ENCODE results near the gene ZCCHC24. TPM values are rescaled to one million over a fixed set of nuclear protein-coding genes. Genes with fewer than 3 reads are reported as not detected.

Gene ZCCHC24
- total RNA-seq, 1 experiment from 2014 or later, result 3.8 TPM

- no peaks in the 10 kb centered on the region; a peak in 2 of 7 replicates for H3K36me3 Mint-ChIP-seq (ENCODE audit: insufficient read depth in 1 of 3, low read depth in 3 of 3)
- Histone ChIP-seq H2BK120ac (ENCODE audit: low read depth, low read length, poor library complexity, severe bottlenecking) (no peak overlapping the region), H3K56ac (ENCODE audit: insufficient read length, low read depth, low read length) (no peak overlapping the region), H2AK5ac (ENCODE audit: insufficient read length, low read length) (no peak overlapping the region), H3K9me3 (ENCODE audit: control insufficient read depth, low read depth, low read length) (no peaks in the 10 kb centered on the region), H3T11ph (ENCODE audit: low read length) (no peak overlapping the region), H3K9ac (ENCODE audit: extremely low read depth, insufficient read length, low read length) (no peak overlapping the region), H3K79me2 (ENCODE audit: insufficient read depth, low read length) (no peaks in the 10 kb centered on the region), H4K91ac (ENCODE audit: insufficient read length, low read depth, low read length) (no peak overlapping the region), H2BK15ac (ENCODE audit: low read depth, low read length) (no peak overlapping the region), H3K23me2 (ENCODE audit: insufficient read length, low read depth, low read length, poor library complexity, severe bottlenecking) (peaks cover 22% of the 10 kb centered on the region), H3K4ac (ENCODE audit: low read depth, low read length) (no peak overlapping the region), H3K4me2 (ENCODE audit: insufficient read depth, insufficient read length, low read length) (no peak overlapping the region), H4K8ac (replicated peaks; ENCODE audit: insufficient read length, low read depth, low read length) (no peak overlapping the region), H4K5ac (ENCODE audit: insufficient read length, low read depth, low read length) (no peak overlapping the region), H2AFZ (ENCODE audit: low read length) (no peak overlapping the region), H3K27me3 (ENCODE audit: insufficient read depth, low read length) (peaks cover 6% of the 10 kb centered on the region; the same call in 1 of the 2 replicates), H2BK12ac (ENCODE audit: insufficient read length, low read depth, low read length) (no peak overlapping the region), H3K23ac (ENCODE audit: insufficient read length, low read depth, low read length) (no peak overlapping the region), H2BK20ac (ENCODE audit: low read depth, low read length, poor library complexity, severe bottlenecking) (no peak overlapping the region), H3K4me1 (ENCODE audit: insufficient read depth, low read length) (no peaks in the 10 kb centered on the region), H3K18ac (ENCODE audit: insufficient read length, low read depth, low read length) (no peak overlapping the region), H3K79me1 (ENCODE audit: insufficient read depth, low read depth, low read length, poor library complexity, severe bottlenecking) (no peaks in the 10 kb centered on the region), H3K14ac (ENCODE audit: insufficient read depth, low read length) (no peak overlapping the region; the same call in 1 of the 2 replicates), H2BK5ac (ENCODE audit: insufficient read length, low read length) (no peak overlapping the region), H3K27ac (ENCODE audit: insufficient read length, low read depth, low read length) (no peak overlapping the region), H4K20me1 (ENCODE audit: control insufficient read depth, insufficient read depth, insufficient read length) (no peaks in the 10 kb centered on the region)
- WGBS (ENCODE audit: extremely low coverage, insufficient read length, low lambda C conversion rate), result no CpG with 5 or more reads among the region's 14 CpGs
- no peak for DNase-seq
- H3K27me3 Mint-ChIP-seq (ENCODE audit: low read depth), result peaks cover 45% of the 10 kb centered on the region
- H3K9me3 Mint-ChIP-seq, result peaks cover 0 to 2% of the 10 kb centered on the region in 2 experiments; a peak in 1 of 5 replicates
- peaks cover 22 to 33% of the 10 kb centered on the region in 2 experiments for H3K4me1 Mint-ChIP-seq
- TF ChIP-seq CTCF (conservative IDR thresholded peaks at IDR 0.05), result no peak
- H3K27ac Mint-ChIP-seq, result no peak overlapping the region; a peak in 1 of 7 replicates
- H3K4me3 Mint-ChIP-seq, result no peak overlapping the region
Observed at GRCh38 chr10:79442171-79443040, 3.0 kb downstream of the ZCCHC24 start.
